NCI-H2196 (cell line): ENCODE data around the gene MATN4.

Experiments used
- DNase-seq: peaks from one replicate; lab custom pipeline; 2025; ENCODE audit not compliant: unreplicated experiment; lab: John Stamatoyannopoulos, UW

Gene MATN4

DNA sequence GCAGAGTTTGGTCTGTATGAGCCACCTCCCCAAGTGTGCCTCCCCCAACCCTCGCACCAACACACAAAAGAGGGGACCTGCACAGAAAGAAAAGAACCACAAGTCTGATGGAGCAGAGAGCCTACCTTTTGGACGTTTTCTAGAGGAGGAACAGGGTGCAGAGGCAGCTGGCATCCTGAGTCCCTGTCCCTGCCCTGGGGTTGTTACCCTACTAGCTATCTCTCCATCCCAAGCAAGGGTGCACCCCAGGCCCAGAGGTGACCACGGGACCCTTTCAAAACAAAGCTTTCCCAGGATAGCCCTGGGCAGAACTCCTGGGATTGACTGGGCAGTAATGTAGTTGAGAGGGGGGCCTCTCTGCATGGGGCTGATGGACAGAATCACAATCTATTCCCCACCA, 9.7 kb upstream of the MATN4 start:
- DNase-seq = no peak

DNA sequence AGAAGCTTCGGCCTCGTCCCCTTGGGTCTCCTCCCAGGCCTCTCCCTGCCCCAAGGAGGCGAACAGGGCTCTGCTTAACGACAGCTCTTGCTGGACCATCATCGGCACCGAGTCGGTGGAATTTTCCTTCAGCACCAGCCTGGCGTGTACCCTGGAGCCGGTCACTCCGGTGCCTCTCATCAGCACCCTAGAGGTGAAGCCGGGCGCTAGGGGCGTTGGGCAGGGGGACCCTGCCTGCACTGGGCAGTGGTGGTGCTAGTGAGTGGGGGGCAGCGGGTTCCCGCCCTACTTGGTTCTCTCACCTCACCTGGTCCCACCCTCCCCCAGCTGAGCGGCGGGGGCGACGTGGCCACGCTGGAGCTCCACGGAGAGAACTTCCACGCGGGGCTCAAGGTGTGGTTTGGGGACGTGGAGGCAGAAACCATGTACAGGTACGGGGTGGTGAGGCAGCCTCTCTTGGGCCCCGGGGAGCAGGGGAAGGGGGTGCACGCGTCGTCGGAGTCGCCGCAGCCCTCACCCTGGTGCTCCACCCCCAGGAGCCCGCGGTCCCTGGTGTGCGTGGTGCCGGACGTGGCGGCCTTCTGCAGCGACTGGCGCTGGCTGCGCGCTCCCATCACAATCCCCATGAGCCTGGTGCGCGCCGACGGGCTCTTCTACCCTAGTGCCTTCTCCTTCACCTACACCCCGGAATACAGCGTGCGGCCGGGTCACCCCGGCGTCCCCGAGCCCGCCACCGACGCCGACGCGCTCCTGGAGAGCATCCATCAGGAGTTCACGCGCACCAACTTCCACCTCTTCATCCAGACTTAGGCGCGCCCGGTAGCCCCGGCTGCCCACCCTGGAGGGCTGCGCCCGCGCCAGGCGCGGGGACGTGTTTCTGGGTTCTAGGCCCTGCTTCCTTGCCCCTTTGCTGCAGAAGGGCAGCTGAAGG, 8.3 kb upstream of the MATN4 start:
- DNase-seq = no peak

DNA sequence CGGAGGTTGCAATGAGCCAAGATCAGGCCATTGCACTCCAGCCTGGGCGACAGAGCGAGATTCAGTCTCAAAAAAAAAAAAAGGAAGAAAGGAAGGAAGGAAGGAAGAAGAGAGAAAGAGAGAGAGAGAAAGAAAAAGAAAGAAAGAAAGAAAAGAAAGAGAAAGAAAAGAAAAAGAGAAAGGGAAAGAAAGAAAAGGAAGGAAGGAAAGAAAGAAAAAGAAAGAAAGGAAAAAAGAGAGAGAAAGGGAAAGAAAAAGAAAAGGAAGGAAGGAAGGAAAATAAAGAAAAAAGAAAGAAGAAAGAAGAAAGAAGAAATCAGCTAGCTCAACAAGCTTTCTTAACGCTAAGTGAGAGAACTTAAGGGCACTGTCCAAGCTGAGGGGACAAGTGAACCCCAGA, 7.6 kb upstream of the MATN4 start:
- no peak for DNase-seq

DNA sequence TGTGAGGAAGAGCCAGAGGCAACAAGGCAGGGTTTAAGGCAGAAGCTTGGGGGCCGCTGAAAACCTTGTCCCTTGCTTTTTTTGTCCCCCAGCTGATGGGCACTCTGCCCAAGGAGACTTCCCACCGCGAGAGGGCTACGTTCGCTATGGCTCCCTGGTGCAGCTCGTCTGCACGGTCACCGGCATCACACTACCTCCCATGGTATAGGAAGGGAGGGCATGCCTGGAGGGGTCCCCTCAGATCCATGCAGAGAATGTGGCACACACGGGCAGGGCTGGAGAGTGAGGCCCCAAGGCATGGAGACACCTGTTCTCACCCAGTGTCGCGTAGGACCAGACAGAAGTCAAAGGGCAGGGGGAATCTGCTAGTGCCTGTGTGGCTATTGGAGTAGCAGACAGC, 5.8 kb upstream of the MATN4 start:
- DNase-seq = no peak

DNA sequence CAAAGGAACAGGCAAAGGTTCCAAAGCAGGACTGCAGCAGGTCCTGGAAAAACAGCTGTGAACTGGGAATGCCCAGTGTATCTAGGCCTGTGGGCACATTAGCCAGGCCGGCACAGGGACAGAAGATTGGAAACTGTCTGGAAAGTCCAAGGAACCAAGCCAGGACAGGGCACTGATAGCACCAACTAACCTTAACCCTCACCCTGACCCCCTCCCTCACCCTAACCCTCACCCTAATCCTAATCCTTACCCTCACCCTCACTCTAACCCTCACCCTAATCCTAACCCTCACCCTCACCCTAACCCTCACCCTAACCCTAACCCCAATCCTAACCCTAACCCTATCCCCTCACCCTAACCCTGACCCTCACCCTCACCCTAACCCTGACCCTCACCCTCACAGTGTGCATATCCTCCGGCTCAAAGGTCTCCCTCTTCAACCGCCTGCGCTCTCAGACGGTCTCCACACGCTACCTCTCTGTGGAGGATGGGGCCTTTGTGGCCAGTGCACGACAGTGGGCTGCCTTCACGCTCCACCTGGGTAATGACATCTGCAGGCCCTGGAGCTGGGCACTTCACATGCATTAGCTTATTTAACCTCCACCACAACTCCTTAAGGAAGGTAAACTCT, 5.1 kb upstream of the MATN4 start:
- no peak for DNase-seq

DNA sequence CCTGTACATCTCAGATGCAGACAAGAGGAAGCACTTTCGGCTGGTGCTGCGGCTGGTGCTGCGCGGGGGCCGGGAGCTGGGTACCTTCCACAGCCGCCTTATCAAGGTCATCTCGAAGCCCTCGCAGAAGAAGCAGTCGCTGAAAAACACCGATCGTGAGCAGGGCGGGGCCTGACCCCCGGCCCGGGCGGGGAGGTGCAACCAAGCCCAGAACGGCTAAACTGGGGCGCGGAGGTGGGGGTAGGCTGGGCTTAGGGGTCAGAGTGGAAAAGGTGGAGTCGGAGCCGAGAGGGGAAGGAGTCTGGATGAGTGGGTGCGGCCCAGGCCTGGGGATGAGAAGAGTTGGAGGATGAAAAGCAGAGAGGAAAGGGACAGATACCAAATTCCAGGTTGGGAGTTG, 4.1 kb upstream of the MATN4 start:
- DNase-seq = no peak

DNA sequence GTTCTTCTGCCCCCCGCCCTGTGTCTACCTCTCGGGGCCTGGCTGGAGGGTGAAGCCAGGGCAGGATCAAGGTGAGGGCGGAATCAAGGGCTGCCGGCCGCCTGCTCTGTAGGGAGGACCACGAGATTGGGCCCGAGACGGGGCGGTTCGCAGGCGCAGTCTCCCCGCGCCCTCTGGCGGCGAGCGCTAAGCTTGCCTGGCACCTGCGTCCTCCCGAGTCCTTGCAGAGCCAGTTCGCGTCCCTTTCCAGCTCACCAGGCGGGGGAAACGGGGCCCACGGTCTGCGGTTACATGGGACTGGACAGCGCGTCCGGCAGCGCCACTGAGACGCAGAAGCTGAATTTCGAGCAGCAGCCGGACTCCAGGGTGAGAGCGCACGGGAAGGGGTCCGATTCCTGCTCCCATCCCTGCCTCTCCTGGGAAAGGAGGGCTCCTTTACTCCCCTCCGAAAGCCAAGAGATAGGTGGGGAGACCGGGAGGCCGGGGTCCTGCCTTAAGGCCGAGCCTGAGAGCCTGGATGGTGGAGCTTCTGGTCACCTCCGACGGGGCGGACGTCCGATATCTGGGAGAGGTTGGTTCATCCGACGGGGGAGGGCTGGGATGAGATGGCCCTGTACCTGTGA, 3.6 kb upstream of the MATN4 start:
- no peak for DNase-seq

DNA sequence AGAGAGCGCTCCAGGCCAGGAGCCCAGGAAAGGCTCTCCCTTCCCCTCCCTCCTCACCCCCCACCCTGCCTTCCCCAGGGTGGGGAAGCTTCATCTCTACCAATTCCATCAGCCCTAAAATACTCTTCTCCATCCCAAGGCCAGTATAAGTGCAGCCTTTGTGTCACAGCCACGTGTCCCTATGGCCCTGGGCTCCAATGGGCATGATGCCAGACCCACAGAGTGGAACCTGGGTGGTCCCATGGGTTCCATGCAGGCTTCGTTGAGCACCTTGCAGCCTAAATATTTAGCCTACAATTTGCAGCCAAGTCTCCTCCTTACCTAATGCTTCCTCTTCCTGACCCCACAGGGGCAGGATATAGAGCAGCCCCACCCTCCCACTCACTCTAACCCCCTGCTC, 976 bp upstream of the MATN4 start:
- no peak for DNase-seq

DNA sequence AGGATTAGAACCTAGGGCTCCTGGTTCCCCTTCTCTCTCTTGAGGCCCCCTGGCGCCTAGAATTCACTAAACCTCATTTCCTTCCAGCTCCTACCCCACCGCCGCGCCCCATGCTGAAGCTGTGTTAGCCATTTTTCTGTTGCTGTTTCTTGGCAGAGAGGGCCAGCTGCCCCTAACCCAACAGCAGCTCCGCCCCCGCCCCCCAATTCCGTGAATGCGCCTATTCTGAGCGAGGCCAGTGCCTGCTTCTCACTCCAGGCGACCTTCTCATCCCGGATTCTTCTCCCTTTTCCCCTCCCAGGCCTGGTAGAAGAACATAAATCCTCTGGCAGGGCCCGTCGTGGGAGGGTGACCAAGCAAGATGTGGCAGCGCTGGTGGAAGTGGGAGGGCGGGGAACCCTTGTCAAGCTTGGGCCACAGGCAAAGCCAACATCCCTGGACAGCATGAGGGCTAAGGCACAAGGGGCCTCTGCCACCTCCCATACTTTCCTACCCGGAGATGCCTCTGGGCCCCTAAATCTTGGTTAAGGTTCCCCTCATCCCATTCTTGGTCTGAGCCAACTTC, 941 bp downstream of the MATN4 start:
- DNase-seq = no peak

DNA sequence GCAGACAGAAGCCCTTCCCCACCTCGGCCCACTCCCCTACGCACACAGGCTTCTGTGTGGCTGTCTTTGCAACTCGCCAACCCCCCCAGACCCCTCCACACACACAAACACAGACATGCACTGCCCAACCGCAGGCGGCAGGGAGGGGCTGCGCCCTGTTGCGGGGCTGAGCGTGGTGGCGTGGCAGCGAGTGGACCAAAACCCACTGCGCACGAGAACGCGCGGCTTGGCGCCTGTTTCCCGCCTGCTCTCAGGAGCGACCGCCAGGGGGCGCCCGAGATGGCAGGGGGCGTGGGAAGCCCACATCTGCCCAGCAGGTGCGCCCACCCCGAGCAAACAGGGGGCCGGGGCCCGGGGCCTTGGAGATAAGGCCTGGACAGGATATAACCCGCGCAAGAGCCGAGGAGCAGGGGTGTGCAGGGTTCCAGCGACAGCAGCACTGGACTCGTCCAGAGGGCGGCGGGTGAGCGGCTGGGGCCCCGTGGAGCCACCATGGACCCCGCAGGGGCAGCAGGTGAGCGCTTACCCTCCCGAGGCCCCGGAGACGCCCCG, 1.6 kb downstream of the MATN4 start, which contains the start of gene RBPJL:
Gene RBPJL (plus strand): TSS at position 410 of the 552 bp plus-strand sequence. CDS start 83 bp downstream, at position 493.
- DNase-seq = no peak

DNA sequence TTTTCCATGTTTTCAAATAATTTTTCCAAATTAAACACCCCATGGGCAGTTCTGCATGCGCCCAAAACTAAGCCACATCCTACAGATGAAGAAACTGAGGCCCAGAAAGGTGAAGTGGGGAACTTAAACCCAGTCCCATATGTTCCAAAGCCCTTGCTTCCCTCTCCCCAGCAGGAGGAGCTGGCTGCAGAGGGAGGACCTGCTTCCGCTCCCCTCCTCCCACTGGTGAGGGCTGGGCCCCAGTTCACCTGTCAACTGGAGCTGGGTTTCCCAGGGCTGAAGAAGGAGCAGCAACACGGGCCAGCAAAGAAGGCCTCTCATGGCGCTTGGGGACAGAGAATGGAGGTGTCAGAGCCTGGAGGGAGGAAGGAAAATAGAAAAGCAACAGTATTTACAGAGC, 2.8 kb downstream of the MATN4 start:
- no peak for DNase-seq

DNA sequence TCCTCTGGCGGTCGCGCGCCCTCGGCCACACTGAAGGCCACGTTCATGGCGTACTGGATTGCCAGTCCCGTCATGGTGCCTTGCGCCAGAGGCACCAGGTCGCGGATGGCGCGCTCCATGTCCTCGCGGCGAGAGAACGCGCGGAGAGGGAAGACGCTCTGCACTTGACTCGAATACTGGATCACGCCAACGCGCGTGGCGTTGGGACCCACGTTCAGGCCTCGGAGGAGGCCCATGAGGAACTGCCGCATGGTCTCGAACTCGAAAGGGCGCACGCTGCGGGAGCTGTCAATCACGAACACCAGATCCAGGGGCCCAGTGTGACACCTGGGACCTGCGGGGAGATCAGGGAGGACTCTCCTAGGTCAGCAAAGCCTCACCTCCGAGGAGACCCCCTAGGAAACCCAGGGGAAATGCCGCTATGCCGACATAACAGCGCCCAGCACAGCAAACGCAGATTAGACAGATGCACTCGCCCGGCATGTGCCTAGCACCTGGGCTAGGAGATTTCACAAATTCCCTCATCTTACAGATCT, 3.6 kb downstream of the MATN4 start:
- DNase-seq = no peak

DNA sequence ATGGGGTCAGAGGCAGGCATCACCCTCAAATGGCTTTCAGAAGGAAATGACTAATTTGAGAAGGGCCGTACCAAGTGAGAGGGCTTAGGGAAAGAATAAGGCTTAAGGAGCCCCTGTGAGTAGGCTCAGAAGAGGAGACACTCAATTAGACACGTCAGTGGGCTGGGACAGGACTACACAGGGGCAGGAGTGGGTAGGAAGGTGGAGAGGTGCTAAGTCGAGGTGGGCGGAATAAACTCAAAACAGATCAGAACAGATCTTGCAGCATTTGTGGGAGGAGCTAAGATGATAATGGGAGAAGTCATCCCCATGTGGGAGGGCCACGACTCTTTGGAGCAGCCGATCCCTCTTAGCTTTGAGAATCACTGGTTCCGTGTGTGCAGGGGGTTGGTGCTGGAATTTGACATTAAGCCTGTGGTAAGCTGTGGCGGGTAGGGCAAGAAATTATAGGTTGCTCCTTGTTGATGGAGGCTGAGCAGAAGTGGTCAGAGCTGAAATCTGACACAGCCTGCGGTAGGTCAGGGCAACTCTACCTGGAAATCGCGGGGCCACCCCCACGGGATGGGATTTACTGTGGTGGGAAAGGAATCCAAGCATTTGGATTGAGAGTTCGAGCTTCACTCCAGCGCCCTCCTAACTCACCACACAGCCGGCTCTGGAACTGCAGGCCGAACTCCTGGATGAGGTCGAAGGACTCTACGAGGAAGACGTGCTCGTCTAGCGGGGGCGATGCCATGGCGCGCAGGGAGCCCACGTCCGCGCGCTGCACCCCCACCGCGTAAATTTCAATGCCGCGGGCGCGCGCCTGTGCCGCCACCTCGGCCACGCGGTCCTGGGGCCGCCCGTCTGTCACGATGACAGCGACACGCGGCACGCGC, 4.3 kb downstream of the MATN4 start:
- no peak for DNase-seq

DNA sequence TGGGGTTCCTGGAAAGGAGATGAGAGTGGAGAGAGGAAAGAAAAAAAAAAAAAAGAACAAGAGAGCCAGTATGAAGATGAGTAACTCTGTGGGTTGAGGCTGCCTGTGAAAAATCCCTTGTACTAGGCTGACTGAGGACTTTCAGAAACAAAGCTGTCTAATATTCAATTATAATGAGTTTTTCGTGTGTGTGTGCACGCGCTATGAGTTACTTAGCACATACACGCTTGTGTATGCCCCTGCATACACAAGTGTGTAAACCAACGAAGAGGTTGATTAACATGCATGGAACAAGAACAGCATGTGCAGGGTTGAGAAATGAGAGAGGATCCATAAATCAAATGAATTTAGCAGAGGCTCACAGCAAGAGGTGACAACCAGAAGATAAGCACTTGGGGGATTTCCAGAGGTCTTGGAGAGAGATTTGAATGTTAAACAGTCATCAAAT, 6.3 kb downstream of the MATN4 start:
- DNase-seq = no peak

DNA sequence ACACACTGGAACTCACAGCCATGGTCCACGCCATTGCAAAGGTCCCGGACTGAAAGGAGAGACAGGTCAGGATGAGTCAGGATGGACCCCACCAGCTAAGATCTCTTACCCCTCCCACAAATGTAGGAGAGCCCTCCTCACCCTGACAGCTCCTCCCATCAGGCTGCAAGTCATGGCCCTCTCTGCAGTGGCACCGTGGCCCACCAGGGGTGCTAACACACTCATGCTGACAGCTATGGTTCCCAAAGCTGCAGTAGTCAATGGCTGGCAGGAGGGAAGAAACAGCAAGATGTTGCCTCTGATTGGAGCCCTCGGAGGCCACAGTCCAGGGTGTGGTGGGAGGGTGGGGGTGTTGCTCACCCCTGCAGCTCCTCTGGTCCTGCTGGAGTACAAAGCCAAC, 7.1 kb downstream of the MATN4 start:
- DNase-seq = peak; percentile 15

DNA sequence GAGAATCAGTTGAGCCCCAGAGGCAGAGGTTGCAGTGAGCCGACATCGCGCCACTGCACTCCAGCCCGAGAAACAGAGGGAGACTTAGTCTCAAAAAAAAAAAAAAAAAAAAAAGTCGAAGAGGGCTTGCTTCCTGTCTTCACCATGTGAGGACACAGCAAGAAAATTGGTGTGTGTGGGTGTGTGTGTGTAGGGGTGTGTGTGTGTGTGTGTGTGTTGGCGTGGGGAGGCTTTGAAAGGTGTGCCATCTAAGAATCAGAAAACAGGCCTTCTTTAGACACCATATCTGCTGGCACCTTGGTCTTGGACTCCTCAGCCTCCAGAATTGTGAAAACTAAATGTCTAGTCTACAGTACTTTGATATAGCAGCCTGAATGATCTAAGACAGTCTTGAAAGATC, 8.3 kb downstream of the MATN4 start:
- no peak for DNase-seq

DNA sequence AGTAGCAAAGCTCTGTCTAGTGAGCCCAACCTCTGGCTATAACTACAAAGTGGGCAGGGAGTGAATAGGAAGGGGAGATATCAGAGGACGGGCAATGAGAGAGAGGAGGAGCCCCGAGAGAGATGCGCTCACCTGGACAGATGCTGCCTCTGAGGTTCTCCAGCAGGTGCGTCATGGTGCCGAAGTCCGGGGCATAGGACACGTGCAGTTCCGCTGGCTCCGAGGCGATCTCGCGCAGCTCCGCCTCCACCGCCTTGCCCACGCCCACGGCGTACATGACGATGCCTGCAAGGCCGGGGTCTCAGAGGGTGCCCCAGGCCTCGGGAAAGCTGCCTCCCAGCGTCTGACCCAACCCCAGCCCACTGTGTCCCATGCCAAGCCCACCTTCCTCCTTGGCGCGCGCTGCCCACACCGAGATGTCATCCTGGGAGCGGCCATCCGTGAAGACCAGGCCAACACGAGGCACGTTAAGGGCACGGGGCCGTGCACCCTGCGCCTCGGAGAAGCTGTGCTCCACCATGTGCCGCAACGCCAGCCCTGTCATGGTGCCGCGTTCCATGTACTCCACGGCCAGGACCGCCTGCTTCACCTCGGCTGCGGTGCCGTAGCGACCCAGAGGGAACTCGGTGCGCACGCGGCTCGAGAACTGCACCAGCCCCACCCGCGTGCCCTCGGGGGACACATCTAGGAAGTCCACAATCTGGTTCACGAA, 10.2 kb downstream of the MATN4 start:
- no peak for DNase-seq

DNA sequence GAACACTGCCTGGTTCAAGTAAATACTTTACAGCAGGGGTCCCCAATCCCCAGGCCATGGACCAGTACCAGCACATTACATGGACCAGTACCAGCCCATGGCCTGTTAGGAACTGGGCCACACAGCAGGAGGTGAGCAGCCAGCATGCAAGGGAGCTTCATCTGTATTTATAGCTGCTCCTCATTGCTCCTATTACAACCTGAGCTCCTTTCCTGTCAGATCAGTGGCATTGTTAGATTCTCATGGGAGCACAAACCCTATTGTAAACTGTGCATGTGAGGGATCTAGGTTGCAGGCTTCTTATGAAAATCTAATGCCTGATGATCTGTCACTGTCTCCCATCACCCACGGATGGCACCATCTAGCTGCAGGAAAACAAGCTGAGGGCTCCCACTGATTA, 13.4 kb downstream of the MATN4 start:
- no peak for DNase-seq

DNA sequence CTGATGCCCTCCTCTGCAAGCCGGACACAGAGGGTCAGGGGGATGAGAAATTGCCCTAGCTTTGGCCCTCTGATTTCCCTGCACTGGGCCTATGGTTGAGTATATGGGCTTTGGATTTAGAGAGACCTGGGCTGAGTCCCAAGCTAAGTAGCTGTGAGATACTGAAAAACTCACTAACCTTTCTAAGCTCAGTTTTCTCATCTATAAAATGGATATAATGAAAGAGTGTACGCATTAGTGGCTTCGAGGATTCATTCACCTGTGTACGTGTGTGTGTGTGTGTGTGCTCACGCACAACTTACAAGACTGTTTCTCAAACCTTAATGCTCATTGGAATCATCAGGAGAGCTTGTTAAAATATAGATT, 14.1 kb downstream of the MATN4 start:
- DNase-seq = no peak
